ENCODE data around the gene MGMT. TPM values are rescaled to one million over a fixed set of nuclear protein-coding genes. Genes with fewer than 3 reads are reported as not detected.

Gene MGMT
- total and polyA plus RNA-seq, 2 of the 4 experiments (the other 2 are of a cell fraction) = 11.5 to 17.8 TPM

DNA sequence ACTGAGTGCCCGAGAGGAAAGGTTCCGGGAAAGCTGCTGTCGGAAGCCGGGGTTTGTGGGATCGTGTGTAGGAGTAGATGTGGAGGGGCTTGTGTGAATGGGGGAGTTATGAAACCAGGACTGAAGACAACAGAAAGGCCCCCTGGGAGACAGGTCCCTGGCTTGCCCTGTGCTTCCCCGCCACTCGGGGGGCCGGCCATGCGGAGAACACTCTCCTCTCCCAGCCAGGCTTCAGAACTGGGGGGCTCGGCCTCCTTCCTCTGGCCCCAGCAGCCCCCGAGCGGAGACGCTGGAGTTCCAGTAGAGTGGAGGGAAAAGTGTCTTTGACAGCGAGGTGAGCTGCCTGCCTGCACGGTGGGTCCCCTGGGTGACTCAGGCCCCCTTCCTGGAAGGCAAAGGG is 185.0 kb downstream of the MGMT start:
- ChIA-PET POLR2A (ENCODE audit: unreplicated experiment) (no interaction called here), CTCF (no interaction called here)
- H2AK5ac ChIP-seq (ENCODE audit: low read depth, low read length) = no peak overlapping the region
- H3K4ac ChIP-seq (ENCODE audit: low read depth, low read length) = no peak overlapping the region
- no peaks in the 10 kb centered on the region for H3K9me1 ChIP-seq (ENCODE audit: insufficient read depth, low read length)
- no TSS peak for BruUV-seq (replicated peaks)
- H2BK5ac ChIP-seq (ENCODE audit: low read depth, low read length, poor library complexity, severe bottlenecking) = no peak overlapping the region
- no peak for DNase-seq
- H3K36me3 ChIP-seq (ENCODE audit: control insufficient read depth, insufficient read depth, low read length) = no peaks in the 10 kb centered on the region
- no peak overlapping the region for H3K4me3 ChIP-seq (ENCODE audit: insufficient read depth, low read depth, low read length)
- no peak for TF ChIP-seq MAZ (IDR thresholded peaks at IDR 0.05; ENCODE audit: borderline replicate concordance, low read depth, low read length)
- TF ChIP-seq, protein P1, sequence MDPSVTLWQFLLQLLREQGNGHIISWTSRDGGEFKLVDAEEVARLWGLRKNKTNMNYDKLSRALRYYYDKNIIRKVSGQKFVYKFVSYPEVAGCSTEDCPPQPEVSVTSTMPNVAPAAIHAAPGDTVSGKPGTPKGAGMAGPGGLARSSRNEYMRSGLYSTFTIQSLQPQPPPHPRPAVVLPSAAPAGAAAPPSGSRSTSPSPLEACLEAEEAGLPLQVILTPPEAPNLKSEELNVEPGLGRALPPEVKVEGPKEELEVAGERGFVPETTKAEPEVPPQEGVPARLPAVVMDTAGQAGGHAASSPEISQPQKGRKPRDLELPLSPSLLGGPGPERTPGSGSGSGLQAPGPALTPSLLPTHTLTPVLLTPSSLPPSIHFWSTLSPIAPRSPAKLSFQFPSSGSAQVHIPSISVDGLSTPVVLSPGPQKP (IDR thresholded peaks at IDR 0.05; ENCODE audit: borderline replicate concordance, low read depth, low read length) = no peak
- TF ChIP-seq NFE2L2 (IDR thresholded peaks at IDR 0.05; ENCODE audit: low read depth, low read length) = no peak
- TF ChIP-seq MXI1 (IDR thresholded peaks at IDR 0.05; ENCODE audit: borderline replicate concordance, low read depth, low read length) = no peak
- TF ChIP-seq, protein P2, sequence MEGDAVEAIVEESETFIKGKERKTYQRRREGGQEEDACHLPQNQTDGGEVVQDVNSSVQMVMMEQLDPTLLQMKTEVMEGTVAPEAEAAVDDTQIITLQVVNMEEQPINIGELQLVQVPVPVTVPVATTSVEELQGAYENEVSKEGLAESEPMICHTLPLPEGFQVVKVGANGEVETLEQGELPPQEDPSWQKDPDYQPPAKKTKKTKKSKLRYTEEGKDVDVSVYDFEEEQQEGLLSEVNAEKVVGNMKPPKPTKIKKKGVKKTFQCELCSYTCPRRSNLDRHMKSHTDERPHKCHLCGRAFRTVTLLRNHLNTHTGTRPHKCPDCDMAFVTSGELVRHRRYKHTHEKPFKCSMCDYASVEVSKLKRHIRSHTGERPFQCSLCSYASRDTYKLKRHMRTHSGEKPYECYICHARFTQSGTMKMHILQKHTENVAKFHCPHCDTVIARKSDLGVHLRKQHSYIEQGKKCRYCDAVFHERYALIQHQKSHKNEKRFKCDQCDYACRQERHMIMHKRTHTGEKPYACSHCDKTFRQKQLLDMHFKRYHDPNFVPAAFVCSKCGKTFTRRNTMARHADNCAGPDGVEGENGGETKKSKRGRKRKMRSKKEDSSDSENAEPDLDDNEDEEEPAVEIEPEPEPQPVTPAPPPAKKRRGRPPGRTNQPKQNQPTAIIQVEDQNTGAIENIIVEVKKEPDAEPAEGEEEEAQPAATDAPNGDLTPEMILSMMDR (conservative IDR thresholded peaks at IDR 0.05; ENCODE audit: low read depth, low read length) = no peak
- intact Hi-C loops (cut with micrococcal nuclease) = no loop called here
- WGBS, 2 experiments (ENCODE audit: extremely low coverage in 2 of 2, insufficient read length in 1 of 2) = no CpG with 5 or more reads among the region's 15 CpGs
- H2AK9ac ChIP-seq (replicated peaks; ENCODE audit: low read depth, low read length, poor library complexity) = no peak overlapping the region
- no peak overlapping the region for H2BK15ac ChIP-seq (ENCODE audit: low read depth, low read length)
- H2BK20ac ChIP-seq (ENCODE audit: low read depth, low read length) = no peak overlapping the region
- H3K14ac ChIP-seq (replicated peaks; ENCODE audit: low read depth, low read length) = no peak overlapping the region
- H3K27ac ChIP-seq (ENCODE audit: insufficient read depth, low read length) = no peak overlapping the region
- no peak overlapping the region for H3K18ac ChIP-seq (ENCODE audit: low read depth, low read length)
- H3K23ac ChIP-seq (ENCODE audit: low read depth, low read length) = no peak overlapping the region
- no peak overlapping the region for H2BK120ac ChIP-seq (ENCODE audit: low read depth, low read length)
- no peak overlapping the region for H4K91ac ChIP-seq (ENCODE audit: insufficient read depth, low read depth, low read length)
- no peak overlapping the region for H4K5ac ChIP-seq (ENCODE audit: low read depth, low read length)
- no peaks in the 10 kb centered on the region for H3K79me1 ChIP-seq (ENCODE audit: low read depth in 1 of 2, low read length in 2 of 2)
- no peak overlapping the region for H3K9ac ChIP-seq (ENCODE audit: low read depth, low read length)
- dilution Hi-C loops (cut with HindIII; ENCODE audit: low sequenced_read_pairs, unreplicated experiment) = no loop called here
- no peak overlapping the region for H2AFZ ChIP-seq (replicated peaks; ENCODE audit: low read length, poor library complexity)
- in situ Hi-C loops (cut with MboI; ENCODE audit: low sequenced_read_pairs) = no loop called here
- no peak overlapping the region for H3K56ac ChIP-seq (ENCODE audit: extremely low read depth, insufficient read depth, low read length)
- H3K4me1 ChIP-seq (ENCODE audit: control insufficient read depth, insufficient read depth, low read length) = peaks cover 2% of the 10 kb centered on the region; the same call in 1 of the 2 replicates
- H4K8ac ChIP-seq (ENCODE audit: low read depth in 2 of 2, low read length in 2 of 2) = no peak overlapping the region
- H3K27me3 ChIP-seq (ENCODE audit: control insufficient read depth, insufficient read depth, low read length) = no peaks in the 10 kb centered on the region
- H3K4me2 ChIP-seq (ENCODE audit: low read depth, low read length) = no peak overlapping the region
- no peaks in the 10 kb centered on the region for H3K9me3 ChIP-seq (ENCODE audit: control insufficient read depth, insufficient read depth, low read length)
- ATAC-seq (ENCODE audit: low read depth) = no peak
- no peaks in the 10 kb centered on the region for H4K20me1 ChIP-seq (ENCODE audit: insufficient read depth, low read length)

Measured in IMR-90 (cell line).